Gastrocnemius medialis (tissue), 4 donors: ENCODE measurements around the gene CES4A. TPM values are rescaled to one million over a fixed set of nuclear protein-coding genes. Genes with fewer than 3 reads are reported as not detected.
A peak's percentile ranks its signal among the peaks of the same experiment; 100 is the strongest.
"Not testable (repeated sequence)": the region's sequence is repeated elsewhere in the genome, so short reads cannot be mapped to it uniquely, and the experiment has no call there.

Experiments used
- ATAC-seq, 2 donors: fragments of 150-250 bp; one replicate each; pipeline ENCODE4 v1.9.1; 2016
- DNase-seq, 2 donors: peaks; one replicate each; pipeline ENCODE4 v3.0.0-alpha.2; 2019
- H3K27ac ChIP-seq, 4 donors: fragments of 200-600 bp; sonication (generic); 1 replicate in 1 of 4; 2 replicates in 3 of 4; pipeline ENCODE4 v1.5.1; 2016 to 2018; ENCODE audit warnings: mild to moderate bottlenecking in 2 of 4, moderate library complexity in 1 of 4
- H3K27me3 ChIP-seq, 3 donors: fragments of 200-600 bp; sonication (generic) in 2 of 3; 1 replicate in 1 of 3; 2 replicates in 2 of 3; pipeline versions ENCODE4 v1.5.1 to v1.6.0; 2016 to 2019; ENCODE audit warnings: mild to moderate bottlenecking in 1 of 3, moderate library complexity in 1 of 3
- H3K36me3 ChIP-seq, 2 donors: fragments of 200-600 bp; sonication (generic) in 1 of 2; one replicate each; pipeline ENCODE4 v1.5.1; 2017 to 2018
- H3K4me1 ChIP-seq, 2 donors: fragments of 200-600 bp; sonication (generic) in 1 of 2; one replicate each; pipeline ENCODE4 v1.5.1; 2016 to 2017; ENCODE audit warnings: mild to moderate bottlenecking in 2 of 2
- H3K4me3 ChIP-seq, 4 donors: fragments of 200-600 bp; sonication (generic) in 3 of 4; 1 replicate in 1 of 4; 2 replicates in 3 of 4; pipeline ENCODE4 v1.5.1; 2016 to 2019; ENCODE audit warnings: mild to moderate bottlenecking in 2 of 4
- H3K9me3 ChIP-seq, 3 donors: fragments of 200-600 bp; sonication (generic) in 2 of 3; 1 replicate in 1 of 3; 2 replicates in 2 of 3; pipeline ENCODE4 v1.5.1; 2016 to 2019
- POLR2A ChIP-seq, 2 donors: fragments of 450-650 bp; IDR thresholded peaks; one replicate each; pipeline ENCODE4 v1.6.1; 2017; ENCODE audit warnings: antibody characterized with exemption in 2 of 2, mild to moderate bottlenecking in 2 of 2, moderate library complexity in 2 of 2
- in situ Hi-C, 4 donors: fragments of 200-750 bp; cut with MboI; loops; one replicate each; pipeline versions ENCODE4 v1.15.0 to v1.8.0; 2017; ENCODE audit warnings: low sequenced_read_pairs in 4 of 4
- intact Hi-C: fragments of 100-400 bp; cut with DNase I; formaldehyde crosslinking; loops from one replicate; pipeline ENCODE4 v1.15.1; 2023; ENCODE audit warnings: low total_unique reads
- total RNA-seq, 4 donors: library from RNA; depleted of rRNA; stranded (reverse); fragments of >200 nt; gene quantifications; one replicate each; pipeline versions ENCODE4 v1.1.0 to v1.2.3, GENCODE V29; 2016
- TF ChIP-seq, protein P1 (sequence below), 5 experiments: fragments of 450-650 bp in 3 of 5; fragments of 200-600 bp in 2 of 5; sonication (generic) in 2 of 5; IDR thresholded peaks in 4 of 5; conservative IDR thresholded peaks in 1 of 5; 1 replicate in 4 of 5; 2 replicates in 1 of 5; pipeline ENCODE4 v1.5.1; 2016 to 2019; ENCODE audit warnings: antibody characterized with exemption in 5 of 5, mild to moderate bottlenecking in 3 of 5, moderate library complexity in 3 of 5

CES4A gene
- total RNA-seq, 4 donors from 2014 or later: 12.0 to 82.7 (median 17.4) TPM

DNA sequence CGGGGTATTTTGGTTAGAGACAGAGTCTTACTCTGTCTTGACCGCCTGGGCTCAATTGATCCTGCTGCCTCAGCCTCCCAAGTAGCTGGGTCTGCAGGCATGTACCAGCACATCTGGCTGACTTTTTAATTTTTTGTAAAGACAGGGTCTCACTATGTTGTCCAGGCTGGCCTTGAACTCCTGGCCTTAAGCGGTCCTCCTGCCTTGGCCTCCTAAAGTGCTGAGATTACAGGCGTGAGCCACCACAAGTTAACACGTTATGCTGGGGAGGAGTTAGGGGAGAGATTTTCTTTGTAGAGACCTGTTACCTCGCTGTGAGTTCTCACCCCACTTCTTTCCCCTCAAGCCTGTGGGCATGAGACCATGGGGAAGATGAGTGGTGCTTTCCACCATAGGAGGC is 1.8 kb upstream of the CES4A start:
- no peak overlapping the region for H3K27ac ChIP-seq
- no peaks in the 10 kb centered on the region for H3K36me3 ChIP-seq
- no peak overlapping the region for H3K4me3 ChIP-seq
- in situ Hi-C loops: no loop called here
- no peaks in the 10 kb centered on the region for H3K4me1 ChIP-seq
- no peaks in the 10 kb centered on the region for H3K27me3 ChIP-seq
- ATAC-seq: no peak
- TF ChIP-seq POLR2A (IDR thresholded peaks at IDR 0.05): no peak
- TF ChIP-seq, protein P1, sequence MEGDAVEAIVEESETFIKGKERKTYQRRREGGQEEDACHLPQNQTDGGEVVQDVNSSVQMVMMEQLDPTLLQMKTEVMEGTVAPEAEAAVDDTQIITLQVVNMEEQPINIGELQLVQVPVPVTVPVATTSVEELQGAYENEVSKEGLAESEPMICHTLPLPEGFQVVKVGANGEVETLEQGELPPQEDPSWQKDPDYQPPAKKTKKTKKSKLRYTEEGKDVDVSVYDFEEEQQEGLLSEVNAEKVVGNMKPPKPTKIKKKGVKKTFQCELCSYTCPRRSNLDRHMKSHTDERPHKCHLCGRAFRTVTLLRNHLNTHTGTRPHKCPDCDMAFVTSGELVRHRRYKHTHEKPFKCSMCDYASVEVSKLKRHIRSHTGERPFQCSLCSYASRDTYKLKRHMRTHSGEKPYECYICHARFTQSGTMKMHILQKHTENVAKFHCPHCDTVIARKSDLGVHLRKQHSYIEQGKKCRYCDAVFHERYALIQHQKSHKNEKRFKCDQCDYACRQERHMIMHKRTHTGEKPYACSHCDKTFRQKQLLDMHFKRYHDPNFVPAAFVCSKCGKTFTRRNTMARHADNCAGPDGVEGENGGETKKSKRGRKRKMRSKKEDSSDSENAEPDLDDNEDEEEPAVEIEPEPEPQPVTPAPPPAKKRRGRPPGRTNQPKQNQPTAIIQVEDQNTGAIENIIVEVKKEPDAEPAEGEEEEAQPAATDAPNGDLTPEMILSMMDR (IDR thresholded peaks at IDR 0.05 in 4 of 5, conservative IDR thresholded peaks at IDR 0.05 in 1 of 5): no peak
- DNase-seq: no peak
- intact Hi-C loops: no loop called here
- H3K9me3 ChIP-seq: no peaks in the 10 kb centered on the region

DNA sequence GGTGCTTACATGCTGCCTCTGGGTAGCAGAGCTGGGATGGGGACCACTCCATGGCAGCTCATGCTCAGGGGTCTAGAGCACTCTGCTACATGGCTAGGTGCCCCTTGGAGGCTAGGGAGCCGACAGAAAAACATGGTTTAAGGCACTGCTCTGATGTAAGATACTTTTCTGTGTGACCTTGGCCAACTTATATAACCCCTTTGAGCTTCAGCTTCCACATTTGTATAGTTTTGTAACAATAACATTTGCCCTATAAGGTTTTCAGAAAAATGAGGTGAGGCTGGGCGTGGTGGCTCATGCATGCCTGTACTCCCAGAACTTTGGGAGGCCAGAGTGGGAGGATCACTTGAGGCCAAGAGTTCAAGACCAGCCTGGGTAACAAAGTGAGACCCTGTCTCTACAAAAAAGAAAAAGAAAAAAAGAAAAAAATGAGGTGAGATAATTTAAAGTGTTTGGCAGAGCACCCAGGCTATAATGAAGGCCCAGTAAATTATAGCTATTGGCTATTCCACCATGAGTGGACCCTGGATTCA is 3.2 kb downstream of the CES4A start:
- Histone ChIP-seq H3K9me3 (no peaks in the 10 kb centered on the region), H3K4me1 (peaks cover 6% of the 10 kb centered on the region in 2 donors), H3K27ac (no peak overlapping the region), H3K27me3 (no peaks in the 10 kb centered on the region), H3K36me3 (no peaks in the 10 kb centered on the region), H3K4me3 (no peak overlapping the region)
- in situ Hi-C loops (no loop called here), intact Hi-C loops (no loop called here)
- ATAC-seq: no peak
- no peak for TF ChIP-seq POLR2A (IDR thresholded peaks at IDR 0.05)
- TF ChIP-seq, protein P1 (IDR thresholded peaks at IDR 0.05 in 4 of 5, conservative IDR thresholded peaks at IDR 0.05 in 1 of 5): no peak
- no peak for DNase-seq

DNA sequence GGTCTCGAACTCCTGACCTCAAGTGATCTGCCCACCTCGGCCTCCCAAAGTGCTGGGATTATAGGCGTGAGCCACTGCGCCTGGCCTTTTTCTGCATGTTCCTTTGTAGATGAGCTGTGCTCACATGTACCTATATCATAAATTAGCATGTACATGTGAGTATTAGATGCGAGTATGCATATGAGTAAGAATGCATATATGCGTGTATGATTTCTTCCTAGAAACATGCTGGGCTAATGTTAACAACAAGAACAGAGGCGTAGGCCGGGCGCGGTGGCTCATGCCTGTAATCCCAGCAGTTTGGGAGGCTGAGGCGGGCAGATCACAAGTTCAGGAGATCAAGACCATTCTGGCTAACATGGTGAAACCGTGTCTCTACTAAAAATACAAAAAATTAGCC is 5.2 kb downstream of the CES4A start:
- intact Hi-C loops: not testable (repeated sequence)

DNA sequence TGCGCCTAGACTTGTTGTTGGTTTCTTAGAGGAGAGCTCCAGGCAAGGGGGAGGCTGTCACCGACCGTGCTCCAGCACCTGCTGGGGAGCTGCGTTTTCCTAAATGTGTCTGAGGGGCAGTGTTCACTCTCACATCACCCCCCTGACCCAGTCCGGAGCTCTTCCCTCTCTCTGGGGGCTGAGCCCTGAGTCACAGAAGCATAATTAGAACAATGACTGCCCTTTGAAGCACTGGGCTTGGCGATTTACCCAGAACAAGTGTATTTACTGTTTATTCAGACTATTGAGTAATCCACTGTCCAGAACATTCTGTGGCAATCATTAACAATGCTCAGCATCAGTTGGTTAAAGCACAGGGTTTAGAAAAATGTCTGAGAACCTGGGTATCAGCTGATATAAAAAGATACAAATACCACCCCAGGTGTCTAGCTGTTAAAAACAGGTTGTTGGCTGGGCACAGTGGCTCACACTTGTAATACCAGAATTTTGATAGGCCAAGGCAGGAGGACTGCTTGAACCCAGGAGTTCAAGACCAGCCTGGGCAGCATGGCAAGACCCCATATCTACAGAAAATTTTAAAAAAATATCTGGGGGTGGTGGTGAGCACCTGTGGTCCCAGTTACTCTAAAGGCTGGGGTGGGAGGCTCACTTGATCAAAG is 8.1 kb downstream of the CES4A start:
- TF ChIP-seq, protein P1 (IDR thresholded peaks at IDR 0.05 in 4 of 5, conservative IDR thresholded peaks at IDR 0.05 in 1 of 5): no peak
- peak in 1 of 2 donors; percentile 53 for TF ChIP-seq POLR2A (IDR thresholded peaks at IDR 0.05)
- H3K36me3 ChIP-seq: no peaks in the 10 kb centered on the region
- H3K4me3 ChIP-seq: no peak overlapping the region
- DNase-seq: peak; percentile 92
- ATAC-seq: peak; percentile 90
- in situ Hi-C loops: no loop called here
- peaks cover 21 to 25% of the 10 kb centered on the region in 2 donors for H3K4me1 ChIP-seq
- peak overlapping the region; percentile 81 to 91 (median 84) for H3K27ac ChIP-seq
- intact Hi-C loops: no loop called here
- no peaks in the 10 kb centered on the region for H3K9me3 ChIP-seq
- peaks cover 0 to 2% (median 0%) of the 10 kb centered on the region in 3 donors for H3K27me3 ChIP-seq

More for the DNA sequence above, 5.2 kb downstream of the CES4A start:
- H3K27ac ChIP-seq, in situ Hi-C loops, H3K36me3 ChIP-seq, H3K4me3 ChIP-seq, ATAC-seq, DNase-seq, H3K9me3 ChIP-seq, H3K27me3 ChIP-seq: not testable (repeated sequence)
- H3K4me1 ChIP-seq: peaks cover 16% of the 10 kb centered on the region in 2 donors

DNA sequence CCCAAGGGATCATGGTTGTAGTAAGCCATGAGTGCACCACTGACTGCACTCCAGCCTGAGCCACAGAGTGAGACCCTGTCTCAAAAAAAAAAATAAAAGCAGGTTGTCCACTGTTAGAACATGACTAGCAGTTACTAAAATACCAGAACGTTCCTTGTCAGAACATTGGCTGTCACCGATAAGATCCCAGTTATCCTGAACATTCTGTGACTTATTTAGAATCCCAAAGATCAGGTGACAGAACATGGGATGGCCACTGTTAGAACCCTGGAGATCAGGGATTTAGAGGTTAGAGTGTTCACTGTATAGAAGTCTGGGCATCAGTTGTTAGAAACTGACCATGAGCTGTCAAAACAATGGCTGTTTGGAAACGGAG is 8.6 kb downstream of the CES4A start:
- in situ Hi-C loops: no loop called here

More for the DNA sequence above, 8.6 kb downstream of the CES4A start:
- DNase-seq: no peak
- no peaks in the 10 kb centered on the region for H3K36me3 ChIP-seq
- peak; percentile 53 to 67 for ATAC-seq
- intact Hi-C loops: no loop called here
- H3K9me3 ChIP-seq: no peaks in the 10 kb centered on the region
- H3K27ac ChIP-seq: peak overlapping the region; percentile 81 to 91 (median 84)
- TF ChIP-seq POLR2A (IDR thresholded peaks at IDR 0.05): no peak
- TF ChIP-seq, protein P1 (IDR thresholded peaks at IDR 0.05 in 4 of 5, conservative IDR thresholded peaks at IDR 0.05 in 1 of 5): no peak
- H3K27me3 ChIP-seq: peaks cover 0 to 6% (median 0%) of the 10 kb centered on the region in 3 donors
- H3K4me1 ChIP-seq: peaks cover 21 to 25% of the 10 kb centered on the region in 2 donors
- no peak overlapping the region for H3K4me3 ChIP-seq
